Left lung (tissue), 10 donors: ENCODE results near the gene ALCAM. TPM values are rescaled to one million over a fixed set of nuclear protein-coding genes. Genes with fewer than 3 reads are reported as not detected.
A peak's percentile ranks its signal among the peaks of the same experiment; 100 is the strongest.

Experiments
- ATAC-seq: fragments of 200-7000 bp; cut with Tn5 transposase; one replicate; pipeline ENCODE4 v1.9.1; 2020; ENCODE audit warnings: moderate library complexity
- DNase-seq, 4 donors: peaks; one replicate each; pipeline ENCODE4 v3.0.0-alpha.2; 2013 to 2020
- H3K27ac ChIP-seq, 2 donors: fragments of 200-600 bp; sonication (generic) in 1 of 2; one replicate each; pipeline versions ENCODE4 v1.5.0 to v1.8.0; 2020 to 2021
- H3K27me3 ChIP-seq, 2 donors: fragments of 200-600 bp; sonication (generic) in 1 of 2; one replicate each; pipeline versions ENCODE4 v1.5.0 to v1.8.0; 2020 to 2021
- H3K36me3 ChIP-seq, 2 donors: fragments of 200-600 bp; sonication (generic) in 1 of 2; one replicate each; pipeline versions ENCODE4 v1.5.0 to v1.8.0; 2020 to 2021
- H3K4me1 ChIP-seq, 2 donors: fragments of 200-600 bp; one replicate each; pipeline ENCODE4 v1.8.0; 2021
- H3K4me3 ChIP-seq, 2 donors: fragments of 200-600 bp; sonication (generic) in 1 of 2; one replicate each; pipeline versions ENCODE4 v1.5.0 to v1.8.0; 2020 to 2021; ENCODE audit warnings: mild to moderate bottlenecking in 1 of 2
- H3K9me3 ChIP-seq, 2 donors: fragments of 200-600 bp; sonication (generic) in 1 of 2; one replicate each; pipeline versions ENCODE4 v1.5.0 to v1.8.0; 2020 to 2021
- intact Hi-C, 2 donors: fragments of 100-400 bp; cut with DNase I; formaldehyde crosslinking; loops; one replicate each; pipeline versions ENCODE4 v1.11.2 to v1.14.2; 2022
- polyA plus RNA-seq, 6 donors: library from polyadenylated mRNA; unstranded; fragments of 120-200 nt; gene quantifications; one replicate each; pipeline ENCODE4 v1.2.1, GENCODE V29; 2013; ENCODE audit not compliant: insufficient read length in 6 of 6
- total RNA-seq, 2 donors: library from RNA; stranded (reverse); fragmentation: NEBNext Ultra II Directional; extraction: Animal tissue kit (Norgen Biotek cat#: 25700); gene quantifications; one replicate each; pipeline ENCODE4 v1.2.1, GENCODE V29; 2021
- TF ChIP-seq, protein P1 (sequence below), 2 donors: fragments of 200-600 bp; sonication (generic) in 1 of 2; IDR thresholded peaks; one replicate each; pipeline versions ENCODE4 v1.5.0 to v1.8.0; 2021; ENCODE audit warnings: antibody characterized with exemption in 2 of 2
- donor health status: DM: no; HTN: yes; CAD: no.
- donor health status: DM: no; HTN: no; CAD: no.

Gene ALCAM
- total and polyA plus RNA-seq, 8 donors: 84.2 to 170 (median 127) TPM

DNA sequence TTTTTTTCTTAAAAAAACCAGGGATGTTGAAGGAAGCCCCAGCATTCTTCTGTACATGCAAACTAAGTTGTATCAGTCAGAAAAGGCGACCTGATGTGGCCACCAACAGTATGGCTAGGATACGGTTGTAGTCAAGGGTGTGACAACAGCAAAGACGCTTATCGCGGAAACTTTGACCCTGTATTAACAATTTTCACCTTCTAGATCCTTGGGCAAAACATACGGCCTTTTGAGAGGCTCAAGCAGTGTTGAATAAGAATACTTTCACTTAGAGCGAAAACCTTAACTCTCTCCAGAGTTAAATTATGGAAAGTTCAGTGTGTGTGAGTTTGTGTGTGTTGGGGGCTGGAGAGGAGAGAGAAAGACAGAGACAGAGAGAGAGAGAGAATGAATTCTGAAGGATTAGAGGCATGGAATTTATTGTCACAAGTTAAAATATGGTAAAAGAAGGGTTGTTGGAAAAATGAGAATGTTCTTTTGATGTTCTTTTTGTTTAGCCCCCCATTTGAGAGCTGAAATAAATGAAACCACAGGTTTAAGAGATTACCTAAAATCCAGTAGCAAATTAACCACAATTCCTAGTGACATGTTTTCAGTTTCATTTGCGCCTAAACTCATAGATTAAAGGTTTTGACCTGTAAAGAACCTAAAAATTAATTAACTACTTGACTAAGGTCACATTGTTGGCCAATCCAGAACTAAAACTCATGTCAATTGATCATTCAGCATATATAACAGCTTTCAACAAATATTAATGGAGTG, 9.2 kb downstream of the ALCAM start:
- intact Hi-C loops: no loop called here
- no peak overlapping the region for H3K27ac ChIP-seq

DNA sequence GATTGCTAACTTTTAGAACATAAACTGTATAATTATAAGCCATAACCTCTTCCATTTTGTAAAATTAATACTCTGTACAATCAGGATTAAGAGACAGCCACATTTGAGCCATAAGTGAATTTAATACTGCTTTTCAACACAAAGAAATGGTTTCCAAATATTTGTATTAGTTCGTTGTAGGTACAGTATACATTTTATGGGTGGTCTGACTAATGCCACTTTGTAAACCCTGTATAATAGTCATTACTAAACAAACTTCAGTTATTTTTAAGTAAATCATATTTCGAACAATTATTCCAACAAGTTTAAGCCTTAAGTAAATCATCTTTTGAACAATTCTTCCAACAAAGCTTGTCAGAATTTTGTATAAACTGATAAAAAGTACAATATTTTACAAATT, 11.0 kb downstream of the ALCAM start:
- intact Hi-C loops: no loop called here
- no peaks in the 10 kb centered on the region for H3K4me1 ChIP-seq
- H3K4me3 ChIP-seq: no peak overlapping the region
- ATAC-seq (no peak), DNase-seq (no peak)
- H3K9me3 ChIP-seq: no peaks in the 10 kb centered on the region
- TF ChIP-seq, protein P1, sequence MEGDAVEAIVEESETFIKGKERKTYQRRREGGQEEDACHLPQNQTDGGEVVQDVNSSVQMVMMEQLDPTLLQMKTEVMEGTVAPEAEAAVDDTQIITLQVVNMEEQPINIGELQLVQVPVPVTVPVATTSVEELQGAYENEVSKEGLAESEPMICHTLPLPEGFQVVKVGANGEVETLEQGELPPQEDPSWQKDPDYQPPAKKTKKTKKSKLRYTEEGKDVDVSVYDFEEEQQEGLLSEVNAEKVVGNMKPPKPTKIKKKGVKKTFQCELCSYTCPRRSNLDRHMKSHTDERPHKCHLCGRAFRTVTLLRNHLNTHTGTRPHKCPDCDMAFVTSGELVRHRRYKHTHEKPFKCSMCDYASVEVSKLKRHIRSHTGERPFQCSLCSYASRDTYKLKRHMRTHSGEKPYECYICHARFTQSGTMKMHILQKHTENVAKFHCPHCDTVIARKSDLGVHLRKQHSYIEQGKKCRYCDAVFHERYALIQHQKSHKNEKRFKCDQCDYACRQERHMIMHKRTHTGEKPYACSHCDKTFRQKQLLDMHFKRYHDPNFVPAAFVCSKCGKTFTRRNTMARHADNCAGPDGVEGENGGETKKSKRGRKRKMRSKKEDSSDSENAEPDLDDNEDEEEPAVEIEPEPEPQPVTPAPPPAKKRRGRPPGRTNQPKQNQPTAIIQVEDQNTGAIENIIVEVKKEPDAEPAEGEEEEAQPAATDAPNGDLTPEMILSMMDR (IDR thresholded peaks at IDR 0.05): no peak
- H3K27me3 ChIP-seq: no peaks in the 10 kb centered on the region
- H3K27ac ChIP-seq: no peak overlapping the region
- H3K36me3 ChIP-seq: no peaks in the 10 kb centered on the region

More for the DNA sequence above, 9.2 kb downstream of the ALCAM start:
- ATAC-seq: no peak
- TF ChIP-seq, protein P1 (IDR thresholded peaks at IDR 0.05): no peak
- Histone ChIP-seq H3K27me3 (no peaks in the 10 kb centered on the region), H3K9me3 (no peaks in the 10 kb centered on the region), H3K4me3 (no peak overlapping the region), H3K36me3 (no peaks in the 10 kb centered on the region), H3K4me1 (peaks cover 0 to 2% of the 10 kb centered on the region in 2 donors)
- no peak for DNase-seq

DNA sequence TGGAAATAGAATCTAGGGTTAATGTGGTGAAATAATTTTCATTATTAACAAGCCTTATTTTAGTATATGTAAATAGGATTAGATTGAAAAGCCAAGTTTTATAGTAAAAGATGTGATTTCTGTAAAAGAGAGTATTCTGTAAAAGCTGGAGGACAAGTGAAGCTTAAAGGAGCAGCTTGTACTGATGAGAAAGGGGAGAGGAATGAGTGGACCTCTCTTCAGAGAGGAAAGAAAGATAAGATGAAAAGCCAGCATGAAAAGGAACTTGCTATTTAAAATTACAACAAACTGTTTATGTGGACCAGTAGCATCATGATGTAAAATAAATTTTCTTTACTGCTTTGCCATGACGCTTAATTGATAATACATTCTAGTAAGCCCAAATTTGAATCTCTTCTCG, 18.5 kb downstream of the ALCAM start:
- H3K4me1 ChIP-seq: peaks cover 6 to 29% of the 10 kb centered on the region in 2 donors
- peaks cover 0 to 5% of the 10 kb centered on the region in 2 donors for H3K9me3 ChIP-seq
- H3K27ac ChIP-seq: peak overlapping the region in 1 of 2 donors; percentile 57
- no peaks in the 10 kb centered on the region for H3K27me3 ChIP-seq
- TF ChIP-seq, protein P1 (IDR thresholded peaks at IDR 0.05): no peak
- DNase-seq (no peak), ATAC-seq (no peak)
- no peak overlapping the region for H3K4me3 ChIP-seq
- intact Hi-C loops: no loop called here
- no peaks in the 10 kb centered on the region for H3K36me3 ChIP-seq

DNA sequence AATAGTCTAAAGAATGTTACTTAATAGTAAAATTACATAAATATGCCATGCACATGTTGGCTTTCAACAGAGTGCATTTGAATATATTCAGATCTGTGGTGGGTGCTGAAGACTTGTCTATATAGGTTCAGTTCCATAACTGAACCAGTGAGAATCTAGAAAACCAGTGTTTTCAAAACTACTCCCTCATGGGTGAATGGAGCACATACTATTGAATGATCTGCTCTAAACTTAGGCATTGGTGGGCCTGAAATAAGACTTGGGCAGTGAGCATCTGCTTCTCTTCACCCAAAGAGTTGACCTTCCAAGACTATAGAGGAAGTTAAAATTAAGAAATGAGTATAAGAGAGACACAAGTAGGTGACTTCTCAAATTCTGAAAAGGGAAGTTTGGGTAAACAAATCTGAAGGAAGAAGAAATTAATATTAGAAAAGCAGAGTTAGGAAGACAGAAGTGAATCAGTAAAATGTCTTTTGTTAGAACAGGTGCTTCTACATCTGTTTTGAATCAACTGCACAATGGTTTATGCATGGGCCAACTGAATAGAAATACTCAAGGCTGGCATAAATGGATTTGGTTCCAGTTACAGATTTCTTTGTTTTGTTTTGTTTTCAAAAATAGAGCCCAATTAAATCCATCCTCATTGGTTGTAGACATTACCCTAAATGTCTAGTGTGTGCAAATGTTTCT, 19.3 kb downstream of the ALCAM start:
- Histone ChIP-seq H3K36me3 (no peaks in the 10 kb centered on the region), H3K27me3 (no peaks in the 10 kb centered on the region), H3K4me3 (no peak overlapping the region), H3K27ac (peak overlapping the region; percentile 13 to 57), H3K4me1 (peaks cover 6 to 29% of the 10 kb centered on the region in 2 donors), H3K9me3 (peaks cover 0 to 12% of the 10 kb centered on the region in 2 donors)
- DNase-seq: no peak
- TF ChIP-seq, protein P1 (IDR thresholded peaks at IDR 0.05): no peak
- no peak for ATAC-seq
- intact Hi-C loops: no loop called here

DNA sequence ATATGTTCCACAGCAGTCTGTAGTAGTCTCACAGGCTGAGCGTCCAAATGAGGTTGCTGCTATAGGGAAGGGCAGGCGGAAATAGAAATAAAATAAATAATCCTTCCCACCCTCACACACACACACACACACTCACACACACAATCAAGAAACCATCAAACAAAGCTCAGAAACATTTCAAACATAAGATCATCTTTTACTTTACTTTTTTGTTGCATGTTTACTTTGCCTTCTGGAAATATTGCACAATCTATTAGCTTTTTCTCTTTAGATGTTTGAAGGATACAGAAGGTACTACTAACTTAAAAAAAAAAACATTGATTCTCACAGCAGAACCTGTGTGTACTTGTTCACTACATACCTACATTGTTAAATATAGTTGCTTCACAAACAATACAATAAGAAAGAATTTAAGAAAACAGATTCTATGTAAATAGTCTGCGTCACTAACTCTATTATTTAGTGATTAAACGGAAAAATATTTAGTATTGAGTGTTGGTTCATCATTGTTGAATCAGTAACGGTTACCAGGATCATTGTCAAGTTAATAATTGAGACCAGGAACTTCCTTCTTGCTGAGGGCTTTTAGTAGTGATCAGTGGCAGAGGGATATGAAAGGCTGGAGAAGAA, 20.5 kb downstream of the ALCAM start:
- intact Hi-C loops: no loop called here

More for the DNA sequence above, 20.5 kb downstream of the ALCAM start:
- Histone ChIP-seq H3K36me3 (no peaks in the 10 kb centered on the region), H3K4me1 (peaks cover 6 to 29% of the 10 kb centered on the region in 2 donors), H3K27ac (peak overlapping the region; percentile 2 to 57), H3K4me3 (no peak overlapping the region), H3K9me3 (peaks cover 0 to 24% of the 10 kb centered on the region in 2 donors), H3K27me3 (no peaks in the 10 kb centered on the region)
- peak in 1 of 4 donors; percentile 28 for DNase-seq
- peak; percentile 92 for ATAC-seq
- TF ChIP-seq, protein P1 (IDR thresholded peaks at IDR 0.05): no peak
